PC-9 (cell line): ENCODE results near the gene PHLDB2. TPM values are rescaled to one million over a fixed set of nuclear protein-coding genes. Genes with fewer than 3 reads are reported as not detected.

Experiments used
- BruUV-seq: library from RNA; stranded (reverse); fragments of 400-500 nt; replicated peaks from 2 replicates; lab custom pipeline; 2021; lab: Mats Ljungman, UMichigan
- CTCF ChIA-PET: fragments of 300-600 bp; sonication (Branson Sonifier 250); formaldehyde crosslinking; loops from one replicate; lab custom pipeline; 2022; ENCODE audit warnings: antibody characterized with exemption; lab: Charles Lee
- POLR2A ChIA-PET: fragments of 300-600 bp; sonication (Branson Sonifier 250); formaldehyde crosslinking; loops from one replicate; lab custom pipeline; 2022; ENCODE audit warnings: antibody characterized with exemption; ENCODE audit not compliant: unreplicated experiment; lab: Charles Lee
- DNase-seq, 2 experiments: peaks; one replicate each; pipeline versions ENCODE4 v3.0.0 to v3.0.0-alpha.2; 2015 to 2022; ENCODE audit warnings: mixed read lengths in 1 of 2
- H2AFZ ChIP-seq: fragments of 200-600 bp; sonication (generic); 2 replicates; pipeline ENCODE4 v1.8.1; 2017; ENCODE audit warnings: antibody characterized with exemption
- H3F3A ChIP-seq: fragments of 200-600 bp; sonication (generic); 2 replicates; pipeline ENCODE4 v1.8.1; 2017; ENCODE audit warnings: antibody characterized with exemption, mild to moderate bottlenecking, low read depth; ENCODE audit not compliant: insufficient read depth
- H3K27ac ChIP-seq: fragments of 200-600 bp; sonication (generic); 2 replicates; pipeline ENCODE4 v1.6.1; 2016; ENCODE audit warnings: mixed run types
- H3K27me3 ChIP-seq: fragments of 200-600 bp; sonication (generic); 2 replicates; pipeline ENCODE4 v1.6.1; 2016; ENCODE audit warnings: low read depth, mixed run types; ENCODE audit not compliant: insufficient read depth
- H3K36me3 ChIP-seq: fragments of 200-600 bp; sonication (generic); 2 replicates; pipeline ENCODE4 v1.6.1; 2016; ENCODE audit warnings: low read depth, mixed run types
- H3K4me1 ChIP-seq: fragments of 200-600 bp; sonication (generic); replicated peaks from 2 replicates; pipeline ENCODE4 v1.6.1; 2016; ENCODE audit warnings: mixed run types; ENCODE audit not compliant: insufficient read depth
- H3K4me2 ChIP-seq: fragments of 200-600 bp; sonication (generic); 2 replicates; pipeline ENCODE4 v1.6.1; 2017; ENCODE audit warnings: mixed run types
- H3K4me3 ChIP-seq: fragments of 200-600 bp; sonication (generic); 2 replicates; pipeline ENCODE4 v1.6.1; 2016; ENCODE audit warnings: mixed run types
- H3K79me2 ChIP-seq: fragments of 200-600 bp; sonication (generic); 2 replicates; pipeline ENCODE4 v1.6.1; 2017; ENCODE audit warnings: low read depth, mixed run types
- H3K9me2 ChIP-seq: fragments of 200-600 bp; sonication (generic); 2 replicates; pipeline ENCODE4 v1.8.1; 2017; ENCODE audit warnings: mild to moderate bottlenecking; ENCODE audit not compliant: insufficient read depth
- H3K9me3 ChIP-seq: fragments of 200-600 bp; sonication (generic); 2 replicates; pipeline ENCODE4 v1.8.1; 2016; ENCODE audit warnings: low read depth; ENCODE audit not compliant: insufficient read depth
- H4K20me1 ChIP-seq: fragments of 200-600 bp; sonication (generic); 2 replicates; pipeline ENCODE4 v1.8.1; 2017; ENCODE audit not compliant: insufficient read depth
- EZH2 ChIP-seq: fragments of 200-600 bp; sonication (generic); IDR thresholded peaks from 2 replicates; pipeline ENCODE4 v1.8.0; 2017; ENCODE audit warnings: antibody characterized with exemption, low read depth
- intact Hi-C: fragments of 100-400 bp; cut with micrococcal nuclease; formaldehyde crosslinking; loops from one replicate; pipeline ENCODE4 v1.10.0; 2022; ENCODE audit not compliant: unreplicated experiment
- total RNA-seq: library from RNA; stranded (reverse); gene quantifications from 2 replicates; pipeline ENCODE4 v1.2.3, GENCODE V29; 2021
- TF ChIP-seq, protein P1 (sequence below): fragments of 200-600 bp; sonication (generic); conservative IDR thresholded peaks from 2 replicates; pipeline ENCODE4 v1.6.1; 2017; ENCODE audit warnings: mixed run types, antibody characterized with exemption, mild to moderate bottlenecking, moderate library complexity

PHLDB2 gene
- total RNA-seq, 1 experiment from 2014 or later = 42.7 TPM

DNA sequence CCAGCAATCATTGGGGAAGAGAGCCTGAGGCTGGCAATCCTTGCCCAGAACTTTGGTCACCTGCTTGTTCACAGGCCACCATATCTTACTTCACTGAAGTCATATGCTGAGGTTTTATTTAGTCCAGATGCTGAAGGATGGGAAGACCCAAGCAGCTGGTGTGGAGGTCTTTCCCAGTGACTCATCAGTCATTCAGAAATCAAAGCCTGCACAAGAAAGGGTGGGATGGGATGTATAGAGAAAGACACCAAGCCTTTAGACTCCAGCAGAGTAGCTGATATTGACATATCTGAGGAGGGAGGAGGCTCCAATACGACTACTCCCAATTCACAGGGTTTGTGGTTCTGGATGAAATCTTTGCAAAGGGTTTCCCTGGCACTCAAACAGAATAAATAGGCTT, 13.0 kb upstream of the PHLDB2 start:
- no peak for DNase-seq
- ChIA-PET POLR2A (interaction anchor here (0.5 kb wide), 1 partner anchor 43 kb away, joined by 3 read pairs; no protein-coding TSS in a partner anchor), CTCF (no interaction called here)
- Histone ChIP-seq H3K4me3 (no peak overlapping the region), H3K4me1 (peaks cover 52% of the 10 kb centered on the region), H3K79me2 (no peaks in the 10 kb centered on the region), H3K27ac (peak overlapping the region; percentile 94), H3K4me2 (peak overlapping the region; percentile 56), H2AFZ (no peak overlapping the region), H4K20me1 (no peaks in the 10 kb centered on the region), H3F3A (peaks cover 32% of the 10 kb centered on the region), H3K36me3 (no peaks in the 10 kb centered on the region), H3K9me2 (no peaks in the 10 kb centered on the region), H3K9me3 (peaks cover 6% of the 10 kb centered on the region; the same call in 1 of the 2 replicates), H3K27me3 (no peaks in the 10 kb centered on the region)
- no TSS peak for BruUV-seq
- intact Hi-C loops = loop anchor here (1.0 kb wide), 1 partner anchor 43 kb away; no protein-coding TSS in a partner anchor
- no peak for TF ChIP-seq EZH2
- TF ChIP-seq, protein P1, sequence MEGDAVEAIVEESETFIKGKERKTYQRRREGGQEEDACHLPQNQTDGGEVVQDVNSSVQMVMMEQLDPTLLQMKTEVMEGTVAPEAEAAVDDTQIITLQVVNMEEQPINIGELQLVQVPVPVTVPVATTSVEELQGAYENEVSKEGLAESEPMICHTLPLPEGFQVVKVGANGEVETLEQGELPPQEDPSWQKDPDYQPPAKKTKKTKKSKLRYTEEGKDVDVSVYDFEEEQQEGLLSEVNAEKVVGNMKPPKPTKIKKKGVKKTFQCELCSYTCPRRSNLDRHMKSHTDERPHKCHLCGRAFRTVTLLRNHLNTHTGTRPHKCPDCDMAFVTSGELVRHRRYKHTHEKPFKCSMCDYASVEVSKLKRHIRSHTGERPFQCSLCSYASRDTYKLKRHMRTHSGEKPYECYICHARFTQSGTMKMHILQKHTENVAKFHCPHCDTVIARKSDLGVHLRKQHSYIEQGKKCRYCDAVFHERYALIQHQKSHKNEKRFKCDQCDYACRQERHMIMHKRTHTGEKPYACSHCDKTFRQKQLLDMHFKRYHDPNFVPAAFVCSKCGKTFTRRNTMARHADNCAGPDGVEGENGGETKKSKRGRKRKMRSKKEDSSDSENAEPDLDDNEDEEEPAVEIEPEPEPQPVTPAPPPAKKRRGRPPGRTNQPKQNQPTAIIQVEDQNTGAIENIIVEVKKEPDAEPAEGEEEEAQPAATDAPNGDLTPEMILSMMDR = no peak

DNA sequence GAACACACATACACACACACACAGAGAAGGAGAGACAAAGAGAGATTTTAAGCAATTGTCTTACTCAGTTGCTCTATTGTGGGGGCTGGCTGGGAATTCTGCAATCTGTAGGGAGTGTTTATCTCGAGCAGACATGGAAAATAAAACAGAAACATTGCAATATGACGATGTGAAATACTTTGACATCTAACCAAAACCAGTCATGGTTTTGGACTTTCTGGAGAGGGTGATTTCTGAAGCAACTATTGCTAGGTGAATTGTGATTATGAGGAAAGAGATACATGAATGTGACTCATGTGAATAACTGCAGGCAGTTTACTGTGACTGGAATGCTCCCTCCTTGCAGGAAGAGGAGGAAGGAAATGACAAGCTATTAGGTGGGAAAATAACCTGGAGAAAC, 12.3 kb upstream of the PHLDB2 start:
- Histone ChIP-seq H2AFZ (no peak overlapping the region), H3K9me2 (no peaks in the 10 kb centered on the region), H3K27ac (peak overlapping the region; percentile 94), H3K9me3 (peaks cover 6% of the 10 kb centered on the region; the same call in 1 of the 2 replicates), H3K4me2 (peak overlapping the region; percentile 56), H3F3A (peaks cover 38% of the 10 kb centered on the region), H3K79me2 (no peaks in the 10 kb centered on the region), H3K36me3 (no peaks in the 10 kb centered on the region), H3K4me3 (no peak overlapping the region), H3K27me3 (no peaks in the 10 kb centered on the region), H4K20me1 (no peaks in the 10 kb centered on the region), H3K4me1 (peaks cover 59% of the 10 kb centered on the region)
- no peak for TF ChIP-seq EZH2
- TF ChIP-seq, protein P1 = no peak
- ChIA-PET CTCF (interaction anchor here (0.9 kb wide), 2 partner anchors 18 to 129 kb away, joined by 3 to 4 read pairs; no protein-coding TSS in a partner anchor), POLR2A (no interaction called here)
- intact Hi-C loops = loop anchor here (1.0 kb wide), 1 partner anchor 43 kb away; no protein-coding TSS in a partner anchor
- DNase-seq = peak; percentile 17 to 97
- no TSS peak for BruUV-seq

DNA sequence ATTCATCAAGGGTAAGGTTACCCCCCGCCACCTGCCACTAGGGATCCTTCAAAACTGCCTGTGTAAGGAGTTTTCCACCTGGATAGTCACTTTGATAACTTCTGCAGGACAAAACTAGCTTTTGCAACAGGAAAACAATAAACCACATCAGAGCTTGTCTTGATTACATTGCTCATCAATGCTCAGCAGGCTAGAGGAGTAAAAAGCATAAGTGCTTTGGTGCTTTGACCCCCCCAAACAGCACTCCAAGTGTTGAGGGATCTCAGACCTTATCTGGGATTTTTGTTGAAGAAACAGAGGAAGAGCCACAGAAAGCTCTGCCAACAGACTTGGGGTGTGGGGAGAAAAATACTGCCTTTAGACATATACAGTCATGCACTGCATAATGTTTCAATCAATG, 10.8 kb upstream of the PHLDB2 start:
- H2AFZ ChIP-seq = no peak overlapping the region
- peaks cover 42% of the 10 kb centered on the region for H3F3A ChIP-seq
- H3K27me3 ChIP-seq = no peaks in the 10 kb centered on the region
- POLR2A ChIA-PET = no interaction called here
- H3K79me2 ChIP-seq = no peaks in the 10 kb centered on the region
- DNase-seq = no peak
- H3K36me3 ChIP-seq = no peaks in the 10 kb centered on the region
- H3K4me3 ChIP-seq = no peak overlapping the region
- CTCF ChIA-PET = interaction anchor here (1.8 kb wide), 1 partner anchor 13 kb away, joined by 4 read pairs; no protein-coding TSS in a partner anchor
- no TSS peak for BruUV-seq
- no peak for TF ChIP-seq EZH2
- TF ChIP-seq, protein P1 = no peak
- peak overlapping the region; percentile 19; the same call in 1 of the 2 replicates for H3K4me2 ChIP-seq
- H3K9me3 ChIP-seq = peaks cover 6% of the 10 kb centered on the region; the same call in 1 of the 2 replicates
- no peaks in the 10 kb centered on the region for H4K20me1 ChIP-seq
- peak overlapping the region; percentile 94 for H3K27ac ChIP-seq
- peaks cover 70% of the 10 kb centered on the region for H3K4me1 ChIP-seq
- no peaks in the 10 kb centered on the region for H3K9me2 ChIP-seq
- intact Hi-C loops = no loop called here
